Activated naive CD8-positive, alpha-beta T cell treated with anti-CD3 and anti-CD28 coated beads, Interleukin-2, amount 50 U/mL, for 24 hours (primary cell): ENCODE results near the gene MYOCD.

Experiments used
- ATAC-seq: fragments of 150-1000 bp; cut with Tn5 transposase; one replicate; pipeline ENCODE4 v1.10.0; 2021
- DNase-seq: peaks from one replicate; pipeline ENCODE4 v3.0.0; 2021
- H3K27ac Mint-ChIP-seq: one replicate; pipeline ENCODE4 v1.8.0; 2021; ENCODE audit warnings: mild to moderate bottlenecking, mixed read lengths
- H3K27me3 Mint-ChIP-seq: one replicate; pipeline ENCODE4 v1.8.0; 2021; ENCODE audit warnings: mixed read lengths
- H3K36me3 Mint-ChIP-seq: one replicate; pipeline ENCODE4 v1.8.0; 2021; ENCODE audit warnings: low read depth, mixed read lengths
- H3K4me1 Mint-ChIP-seq: one replicate; pipeline ENCODE4 v1.8.0; 2021; ENCODE audit warnings: mixed read lengths
- H3K4me3 Mint-ChIP-seq: one replicate; pipeline ENCODE4 v1.8.0; 2021; ENCODE audit warnings: mild to moderate bottlenecking, moderate library complexity, mixed read lengths
- H3K9me3 Mint-ChIP-seq: one replicate; pipeline ENCODE4 v1.8.0; 2021; ENCODE audit warnings: mixed read lengths

MYOCD gene

DNA sequence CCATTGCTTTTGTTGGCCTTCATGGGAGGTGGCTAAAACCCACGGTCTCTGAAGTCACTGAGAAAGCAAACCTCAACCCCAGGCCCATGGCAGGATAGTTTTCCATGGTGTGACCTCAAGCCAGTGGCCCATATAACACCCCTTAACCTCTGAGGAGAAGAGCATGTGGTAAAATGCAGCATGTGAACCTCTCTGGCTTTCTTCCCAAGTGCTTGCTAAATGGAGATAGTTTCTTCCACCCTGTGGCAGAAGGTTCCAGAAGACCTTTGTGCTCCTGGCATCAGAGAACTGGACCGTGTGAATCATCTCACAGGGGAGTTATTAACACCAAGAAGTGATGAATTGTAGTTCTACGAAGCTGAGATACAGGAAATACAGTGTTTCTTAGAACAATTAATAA is 47.3 kb downstream of the MYOCD start:
- Mint-ChIP-seq H3K4me3 (no peak overlapping the region), H3K27ac (no peak overlapping the region), H3K27me3 (no peaks in the 10 kb centered on the region), H3K36me3 (no peaks in the 10 kb centered on the region), H3K4me1 (no peaks in the 10 kb centered on the region), H3K9me3 (peaks cover under 1% of the 10 kb centered on the region)
- DNase-seq = no peak
- ATAC-seq = no peak

DNA sequence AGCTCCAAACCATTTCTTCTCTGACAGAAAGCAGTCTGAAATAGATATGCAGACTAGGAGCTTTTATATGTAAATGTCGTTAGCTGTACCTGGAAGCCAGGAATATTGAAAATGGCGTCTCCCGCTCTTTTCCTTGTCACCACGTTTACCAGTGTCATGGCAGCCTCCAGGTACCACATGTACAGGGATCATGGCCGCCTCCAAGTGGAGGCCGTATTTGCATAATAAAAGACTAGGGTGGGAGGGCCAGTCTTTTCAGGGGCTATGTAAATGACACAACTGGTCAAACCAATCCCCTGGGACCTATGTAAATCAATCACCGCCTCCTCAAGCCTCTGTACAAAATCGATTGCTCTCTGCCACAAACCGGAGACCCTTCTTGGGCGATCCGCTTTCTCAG is 54.3 kb downstream of the MYOCD start:
- no peaks in the 10 kb centered on the region for H3K4me1 Mint-ChIP-seq
- no peaks in the 10 kb centered on the region for H3K36me3 Mint-ChIP-seq
- H3K27me3 Mint-ChIP-seq = no peaks in the 10 kb centered on the region
- ATAC-seq = no peak
- peaks cover 11% of the 10 kb centered on the region for H3K9me3 Mint-ChIP-seq
- H3K27ac Mint-ChIP-seq = no peak overlapping the region
- no peak overlapping the region for H3K4me3 Mint-ChIP-seq
- DNase-seq = no peak

DNA sequence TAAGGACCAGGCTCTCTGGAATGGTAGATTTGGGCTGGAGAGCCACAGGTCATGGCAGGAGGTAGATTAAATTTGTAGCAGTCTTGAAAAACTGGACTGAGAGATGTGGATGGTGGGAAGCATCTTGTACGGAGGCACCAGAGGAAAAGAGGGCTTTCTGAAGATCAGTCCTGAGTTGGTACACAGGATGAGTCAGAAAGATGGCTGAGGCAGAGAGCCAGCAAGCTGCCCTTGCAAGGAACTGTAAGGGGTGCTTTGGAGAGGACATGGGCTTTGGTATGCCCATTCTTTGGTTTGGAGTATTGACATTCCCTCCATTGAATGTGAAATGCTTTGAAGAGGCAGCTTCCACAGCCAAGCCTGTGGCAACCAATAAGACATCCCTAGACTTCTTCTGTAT is 55.9 kb downstream of the MYOCD start:
- peaks cover 11% of the 10 kb centered on the region for H3K9me3 Mint-ChIP-seq
- H3K27me3 Mint-ChIP-seq = no peaks in the 10 kb centered on the region
- H3K27ac Mint-ChIP-seq = no peak overlapping the region
- DNase-seq (no peak), ATAC-seq (no peak)
- no peak overlapping the region for H3K4me3 Mint-ChIP-seq
- no peaks in the 10 kb centered on the region for H3K36me3 Mint-ChIP-seq
- H3K4me1 Mint-ChIP-seq = no peaks in the 10 kb centered on the region

DNA sequence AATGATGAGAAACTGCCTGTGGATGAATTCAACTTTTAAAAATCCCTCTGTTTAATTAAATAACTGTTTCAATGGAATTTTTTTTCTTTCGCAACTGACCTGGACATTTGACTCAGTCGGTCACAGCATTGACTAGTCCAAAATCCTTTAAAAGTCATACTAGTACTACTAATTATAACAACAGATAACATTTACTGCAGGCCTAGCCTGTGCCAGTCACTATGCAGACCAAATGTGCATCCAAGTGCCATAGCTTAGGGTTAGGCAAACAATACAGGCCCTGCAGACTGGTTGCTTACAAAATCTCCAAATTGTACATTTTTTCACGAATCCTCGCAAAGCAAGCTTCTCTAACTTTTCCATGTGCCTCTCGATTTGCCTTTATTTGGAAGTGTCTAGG is 56.6 kb downstream of the MYOCD start:
- no peak for DNase-seq
- Mint-ChIP-seq H3K4me3 (no peak overlapping the region), H3K9me3 (peaks cover 11% of the 10 kb centered on the region), H3K36me3 (no peaks in the 10 kb centered on the region), H3K27ac (no peak overlapping the region), H3K27me3 (no peaks in the 10 kb centered on the region), H3K4me1 (no peaks in the 10 kb centered on the region)
- ATAC-seq = no peak

DNA sequence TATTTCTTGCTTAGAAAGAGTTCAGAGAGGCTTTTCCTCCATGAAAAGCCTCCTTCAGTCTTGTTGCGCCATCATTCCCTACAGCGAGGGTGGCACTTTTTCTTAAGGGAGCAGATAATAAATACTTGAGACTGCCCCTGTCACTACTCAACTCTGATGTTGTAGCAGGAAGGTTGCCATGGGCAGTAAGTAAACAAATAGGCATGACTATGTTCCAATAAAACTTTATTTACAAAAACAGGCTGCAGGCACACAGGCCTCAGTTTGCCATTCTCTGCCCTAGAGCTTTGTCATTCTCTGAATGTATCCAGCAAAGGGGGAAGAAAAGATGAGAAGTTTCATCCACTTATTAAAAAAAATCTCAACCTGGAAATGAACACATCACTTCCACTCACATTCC is 60.4 kb downstream of the MYOCD start:
- H3K27me3 Mint-ChIP-seq = no peaks in the 10 kb centered on the region

DNA sequence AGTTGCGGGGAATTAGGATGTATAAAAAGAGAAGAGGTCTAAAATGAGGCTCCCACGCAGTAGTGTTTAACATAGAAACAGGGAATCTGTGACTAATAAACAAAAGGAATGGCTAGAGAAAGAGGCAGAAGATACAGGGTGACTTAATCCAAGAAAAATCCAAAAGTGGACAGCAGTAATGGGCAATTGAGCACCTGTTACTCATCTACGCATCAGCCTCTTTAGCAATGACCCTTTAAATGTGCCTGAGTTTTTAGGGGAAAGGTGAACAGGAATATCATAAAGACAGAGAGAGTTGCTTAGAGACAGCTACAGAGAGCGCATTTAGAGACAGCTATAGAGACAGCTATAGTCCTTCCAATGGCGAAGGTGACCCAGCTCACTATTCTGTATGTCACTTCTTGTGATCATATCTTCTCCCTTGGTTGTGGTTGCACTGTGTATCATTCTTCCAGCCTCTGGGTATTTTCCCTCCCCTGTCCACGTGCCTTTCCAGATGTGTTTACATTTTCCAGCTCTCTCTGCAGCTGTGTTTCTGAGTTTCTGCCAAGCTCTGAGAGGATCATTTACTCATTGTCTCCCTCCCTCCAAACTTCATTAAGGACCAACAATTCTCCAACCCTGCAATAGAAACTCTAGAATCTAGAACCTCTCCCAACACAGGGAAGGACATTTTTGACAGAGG is 61.5 kb downstream of the MYOCD start:
- no peaks in the 10 kb centered on the region for H3K27me3 Mint-ChIP-seq
- H3K27ac Mint-ChIP-seq = no peak overlapping the region
- no peak overlapping the region for H3K4me3 Mint-ChIP-seq
- peaks cover 6% of the 10 kb centered on the region for H3K9me3 Mint-ChIP-seq
- ATAC-seq (no peak), DNase-seq (no peak)
- H3K4me1 Mint-ChIP-seq = no peaks in the 10 kb centered on the region
- no peaks in the 10 kb centered on the region for H3K36me3 Mint-ChIP-seq

More for the DNA sequence above, 60.4 kb downstream of the MYOCD start:
- DNase-seq (no peak), ATAC-seq (no peak)
- Mint-ChIP-seq H3K27ac (no peak overlapping the region), H3K36me3 (no peaks in the 10 kb centered on the region), H3K4me3 (no peak overlapping the region), H3K4me1 (no peaks in the 10 kb centered on the region), H3K9me3 (peaks cover 3% of the 10 kb centered on the region)

DNA sequence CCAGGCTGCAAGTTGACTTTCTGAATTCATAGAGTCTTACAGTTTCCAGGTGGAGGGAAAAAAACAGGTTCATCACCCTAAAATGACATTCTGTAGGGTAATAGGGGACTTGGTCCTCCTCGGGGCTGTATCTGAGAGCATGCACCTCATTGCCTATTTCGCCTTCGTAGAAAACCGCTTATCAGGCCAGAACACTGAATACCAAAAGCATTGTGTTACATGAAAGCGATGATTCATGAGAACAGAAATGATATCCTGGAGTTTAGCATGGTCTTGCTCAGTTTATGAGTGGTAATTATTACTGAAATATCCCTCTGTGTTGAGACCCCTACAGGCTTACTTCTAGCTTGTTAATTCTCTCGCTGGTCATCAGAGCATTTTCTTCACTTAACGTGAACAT is 62.2 kb downstream of the MYOCD start:
- Mint-ChIP-seq H3K4me1 (no peaks in the 10 kb centered on the region), H3K9me3 (peaks cover 10% of the 10 kb centered on the region), H3K27ac (no peak overlapping the region), H3K4me3 (no peak overlapping the region), H3K36me3 (no peaks in the 10 kb centered on the region), H3K27me3 (no peaks in the 10 kb centered on the region)
- DNase-seq = no peak
- no peak for ATAC-seq

DNA sequence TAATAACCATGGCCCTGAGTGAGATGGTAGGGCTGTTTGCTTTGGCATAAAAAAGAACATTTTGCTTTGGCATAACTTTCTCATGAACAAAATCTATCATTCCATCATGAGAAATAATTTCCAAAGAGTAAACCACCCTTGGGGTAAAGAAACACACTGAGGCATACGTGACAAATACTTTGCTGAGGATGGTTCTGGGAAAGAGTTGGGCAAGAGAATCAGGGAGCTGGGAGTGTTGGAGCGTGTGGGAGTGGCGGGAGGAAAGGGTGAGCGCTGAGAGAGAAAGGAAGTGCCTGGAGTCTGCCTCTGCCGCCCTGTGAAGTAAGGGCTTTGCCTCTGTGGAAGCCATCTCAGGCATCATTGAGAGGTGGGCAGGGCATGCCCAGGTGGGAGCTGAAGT is 63.4 kb downstream of the MYOCD start:
- ATAC-seq (no peak), DNase-seq (no peak)
- no peaks in the 10 kb centered on the region for H3K36me3 Mint-ChIP-seq
- H3K27ac Mint-ChIP-seq = no peak overlapping the region
- H3K9me3 Mint-ChIP-seq = peaks cover 10% of the 10 kb centered on the region
- no peak overlapping the region for H3K4me3 Mint-ChIP-seq
- no peaks in the 10 kb centered on the region for H3K27me3 Mint-ChIP-seq
- no peaks in the 10 kb centered on the region for H3K4me1 Mint-ChIP-seq

DNA sequence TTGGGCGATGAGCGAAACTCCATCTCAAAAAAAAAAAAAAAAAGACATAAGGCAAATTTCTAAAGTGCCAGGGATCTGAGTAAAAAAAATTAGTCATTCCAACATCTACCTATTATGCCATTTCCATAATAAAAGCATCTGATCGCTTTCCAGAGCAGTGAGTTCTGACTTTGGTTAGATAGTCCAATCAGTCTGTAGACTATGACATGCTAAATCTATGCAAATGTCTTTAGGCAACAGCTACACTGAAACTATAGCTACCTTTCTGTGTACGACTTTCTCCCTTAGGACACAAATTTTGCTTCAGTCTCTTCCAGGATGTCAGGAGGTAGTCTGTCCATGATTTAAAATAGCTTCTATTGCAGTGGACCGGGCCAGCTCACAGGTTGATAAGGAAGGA is 64.7 kb downstream of the MYOCD start:
- no peaks in the 10 kb centered on the region for H3K27me3 Mint-ChIP-seq
- no peak for ATAC-seq
- no peaks in the 10 kb centered on the region for H3K36me3 Mint-ChIP-seq
- H3K4me3 Mint-ChIP-seq = no peak overlapping the region
- no peak for DNase-seq
- peaks cover 10% of the 10 kb centered on the region for H3K9me3 Mint-ChIP-seq
- no peak overlapping the region for H3K27ac Mint-ChIP-seq
- no peaks in the 10 kb centered on the region for H3K4me1 Mint-ChIP-seq

DNA sequence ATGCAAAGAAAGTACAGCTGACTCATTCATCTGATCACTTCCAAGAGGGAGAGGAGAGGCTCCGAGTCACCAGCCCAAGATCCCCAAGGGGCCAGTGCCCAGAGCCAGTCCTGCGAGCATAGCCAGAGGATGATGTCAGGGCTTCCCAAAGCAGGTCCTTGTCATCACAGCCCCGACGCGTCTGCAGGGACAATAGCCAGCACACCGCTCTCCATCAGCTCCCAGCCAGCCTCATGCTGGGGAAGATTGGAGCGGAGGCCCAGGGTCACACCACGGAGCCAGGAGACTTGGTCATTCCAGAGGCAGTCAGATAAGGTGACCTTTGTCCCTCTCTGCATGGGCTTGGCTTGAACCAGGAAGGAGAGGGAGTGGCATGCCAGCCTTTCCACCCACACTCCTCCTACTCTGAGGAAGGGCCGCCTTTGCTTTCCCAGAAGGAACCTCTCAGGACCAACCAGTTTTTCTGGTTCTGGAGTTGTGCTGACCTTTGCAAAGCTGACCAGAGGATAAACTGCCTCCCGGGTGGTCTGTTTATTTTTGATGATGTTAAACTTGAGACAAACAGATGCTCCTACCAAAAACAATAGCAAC is 65.3 kb downstream of the MYOCD start:
- Mint-ChIP-seq H3K4me1 (no peaks in the 10 kb centered on the region), H3K4me3 (no peak overlapping the region), H3K36me3 (no peaks in the 10 kb centered on the region), H3K27ac (no peak overlapping the region), H3K27me3 (no peaks in the 10 kb centered on the region), H3K9me3 (peaks cover 10% of the 10 kb centered on the region)
- no peak for ATAC-seq
- DNase-seq = no peak

DNA sequence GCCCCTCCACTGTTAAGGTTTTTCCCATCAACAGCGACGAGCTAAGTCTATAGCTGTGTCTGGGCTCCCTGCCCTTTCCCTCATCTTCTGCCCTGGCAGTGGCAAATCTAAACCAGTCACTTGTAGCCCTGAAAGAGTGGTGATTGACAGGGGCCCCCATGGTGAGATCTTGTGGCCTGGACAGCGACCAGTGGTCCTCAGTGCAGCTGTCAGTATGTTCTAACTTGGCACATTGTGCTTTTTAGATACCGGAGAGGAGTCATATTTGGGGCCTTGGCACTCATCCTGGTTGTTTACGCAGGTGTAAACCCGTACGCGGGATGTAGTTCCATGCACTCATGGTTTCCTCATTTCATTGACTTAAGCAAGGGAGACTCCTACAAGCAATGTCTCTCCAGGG is 66.1 kb downstream of the MYOCD start:
- Mint-ChIP-seq H3K9me3 (peaks cover 10% of the 10 kb centered on the region), H3K27ac (no peak overlapping the region), H3K27me3 (no peaks in the 10 kb centered on the region), H3K4me3 (no peak overlapping the region), H3K36me3 (no peaks in the 10 kb centered on the region), H3K4me1 (no peaks in the 10 kb centered on the region)
- DNase-seq (no peak), ATAC-seq (no peak)

DNA sequence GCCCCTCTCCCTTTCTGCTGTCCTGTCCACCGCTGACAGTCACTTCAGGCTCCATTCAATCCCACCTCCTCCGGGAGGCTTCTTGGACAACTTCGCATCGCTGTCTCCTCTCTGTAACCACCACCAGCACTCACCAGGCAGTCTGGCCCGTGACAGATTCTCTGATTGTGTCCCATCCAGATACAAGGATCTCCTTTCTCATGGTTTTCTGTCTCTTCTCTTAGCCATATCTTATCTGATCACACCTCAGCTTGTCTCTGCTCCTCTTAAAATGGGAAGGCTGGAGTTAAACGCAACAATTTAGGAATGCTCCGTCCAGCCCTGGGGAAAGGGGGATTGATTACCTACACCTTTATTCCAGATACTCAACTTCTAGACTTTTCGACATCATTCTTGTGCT is 66.7 kb downstream of the MYOCD start:
- Mint-ChIP-seq H3K27me3 (no peaks in the 10 kb centered on the region), H3K4me1 (no peaks in the 10 kb centered on the region), H3K9me3 (peaks cover 10% of the 10 kb centered on the region), H3K27ac (no peak overlapping the region), H3K4me3 (no peak overlapping the region), H3K36me3 (no peaks in the 10 kb centered on the region)
- DNase-seq (no peak), ATAC-seq (no peak)

DNA sequence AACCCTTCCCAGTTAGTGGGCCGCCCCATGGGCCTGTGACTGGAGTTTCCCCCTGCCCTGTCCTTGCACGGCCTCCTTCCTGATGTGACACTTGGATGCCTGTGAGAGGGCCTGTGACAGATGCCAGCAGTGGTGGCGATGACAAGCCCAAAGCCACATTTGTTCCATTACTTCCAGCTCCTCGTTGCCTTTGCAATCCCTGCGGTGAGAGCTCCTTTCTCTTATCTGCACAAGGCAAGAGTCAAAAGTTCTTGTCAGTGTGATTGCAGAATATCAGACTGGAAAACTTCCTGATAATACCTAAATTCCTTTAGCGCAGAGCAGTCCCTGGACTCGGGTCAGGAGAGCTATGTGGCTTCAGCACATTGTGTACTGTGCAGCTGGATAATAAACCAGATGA is 69.2 kb downstream of the MYOCD start:
- no peak for ATAC-seq
- H3K4me1 Mint-ChIP-seq = no peaks in the 10 kb centered on the region
- no peak overlapping the region for H3K27ac Mint-ChIP-seq
- H3K27me3 Mint-ChIP-seq = no peaks in the 10 kb centered on the region
- DNase-seq = no peak
- no peaks in the 10 kb centered on the region for H3K36me3 Mint-ChIP-seq
- H3K9me3 Mint-ChIP-seq = peaks cover 10% of the 10 kb centered on the region
- no peak overlapping the region for H3K4me3 Mint-ChIP-seq

DNA sequence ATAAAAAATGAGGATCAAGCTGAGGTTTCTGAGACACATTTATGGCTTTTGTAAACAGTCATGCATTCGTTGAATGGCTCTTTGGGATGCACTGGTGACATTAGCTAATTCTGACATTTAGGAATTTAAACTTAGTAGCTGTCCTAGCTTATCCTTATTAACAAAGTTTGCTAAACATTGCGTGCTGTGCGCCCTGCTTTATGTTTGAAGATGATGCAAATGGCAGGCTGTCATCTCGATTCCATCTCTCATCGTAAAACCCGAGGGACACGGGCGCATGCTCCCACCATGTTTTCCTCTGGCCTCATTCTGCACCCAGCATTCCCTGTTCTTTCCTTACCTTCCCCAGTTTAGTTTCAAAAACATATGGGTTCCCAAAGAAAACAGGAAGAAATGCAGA is 69.8 kb downstream of the MYOCD start:
- Mint-ChIP-seq H3K36me3 (no peaks in the 10 kb centered on the region), H3K4me3 (no peak overlapping the region), H3K27me3 (no peaks in the 10 kb centered on the region), H3K9me3 (peaks cover 8% of the 10 kb centered on the region), H3K4me1 (no peaks in the 10 kb centered on the region), H3K27ac (no peak overlapping the region)
- DNase-seq (no peak), ATAC-seq (no peak)

DNA sequence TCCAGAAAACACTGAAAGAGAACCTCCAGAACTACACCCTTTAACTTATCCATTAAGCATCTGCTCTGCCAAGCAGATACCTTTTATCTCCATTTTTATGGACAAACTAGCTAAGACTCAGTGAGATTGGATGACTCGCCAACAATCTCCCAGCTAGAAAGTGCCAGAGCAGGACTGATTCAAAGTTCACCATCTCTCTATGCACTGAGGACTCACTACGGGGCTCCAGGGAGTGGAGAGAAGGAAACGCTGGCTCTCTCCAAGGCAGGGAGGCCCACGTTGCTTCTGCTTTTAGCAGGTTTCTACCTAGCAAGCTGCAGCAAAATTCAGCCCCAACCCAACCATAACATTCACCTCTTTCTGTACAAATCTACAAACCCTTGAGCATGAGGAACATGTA is 70.8 kb downstream of the MYOCD start:
- Mint-ChIP-seq H3K9me3 (peaks cover 7% of the 10 kb centered on the region), H3K4me1 (no peaks in the 10 kb centered on the region), H3K27me3 (no peaks in the 10 kb centered on the region), H3K27ac (no peak overlapping the region), H3K36me3 (no peaks in the 10 kb centered on the region), H3K4me3 (no peak overlapping the region)
- ATAC-seq (no peak), DNase-seq (no peak)
